HCT116 (cell line): Measurements from ENCODE around the gene TDP1. TPM values are rescaled to one million over a fixed set of nuclear protein-coding genes. Genes with fewer than 3 reads are reported as not detected.

ENCODE experiments used
- ATAC-seq: fragments of 200-7000 bp; cut with Tn5 transposase; 2 replicates; pipeline ENCODE4 v1.9.1; 2020; ENCODE audit warnings: mild to moderate bottlenecking, moderate library complexity
- BruUV-seq: library from RNA; stranded (reverse); fragments of 400-500 nt; replicated peaks from 2 replicates; lab custom pipeline; 2021; lab: Mats Ljungman, UMichigan
- CTCF ChIA-PET: fragments of 300-600 bp; sonication (Branson Sonifier 250); formaldehyde crosslinking; loops from one replicate; lab custom pipeline; 2021; ENCODE audit warnings: antibody characterized with exemption; lab: Charles Lee
- POLR2A ChIA-PET: fragments of 300-600, 350-600 bp; sonication (Branson Sonifier 250); formaldehyde crosslinking; loops from one replicate; lab custom pipeline; 2021; ENCODE audit warnings: antibody characterized with exemption; lab: Charles Lee
- RAD21 ChIA-PET, 2 experiments: fragments of 300-600 bp; sonication (Branson Sonifier 250); formaldehyde crosslinking; loops; one replicate each; lab custom pipeline; 2023; ENCODE audit warnings: low total read pairs in 2 of 2; ENCODE audit not compliant: uncharacterized antibody in 2 of 2, unreplicated experiment in 2 of 2, low non-redundant PET in 1 of 2; lab: Charles Lee
- DNase-seq: peaks from one replicate; pipeline ENCODE4 v3.0.0-alpha.2; 2010; ENCODE audit warnings: low read depth, low spot score
- H2AFZ ChIP-seq: fragments of 200-600 bp; shearing (Covaris generic), sonication (generic); 2 replicates; pipeline ENCODE4 v1.6.1; 2017; ENCODE audit warnings: low read depth, mixed run types, mixed read lengths, antibody characterized with exemption, low read length; ENCODE audit not compliant: poor library complexity, severe bottlenecking
- H3K27ac ChIP-seq: 2 replicates; pipeline ENCODE4 v1.5.1; 2012; ENCODE audit warnings: low read depth, low read length
- H3K27me3 ChIP-seq: fragments of 200-600 bp; sonication (generic); 2 replicates; pipeline ENCODE4 v1.6.1; 2016; ENCODE audit warnings: mixed run types, low read length, mixed read lengths; ENCODE audit not compliant: insufficient read depth
- H3K36me3 ChIP-seq, 2 experiments: fragments of 200-500 bp in 1 of 2; fragments of 200-600 bp in 1 of 2; sonication (Bioruptor generic) in 1 of 2; sonication (generic) in 1 of 2; 2 replicates each; pipeline versions ENCODE4 v1.5.1 to v1.6.1; 2014 to 2016; ENCODE audit warnings: low read length in 2 of 2, inconsistent platforms in 1 of 2, mixed read lengths in 1 of 2, mixed run types in 1 of 2; ENCODE audit not compliant: insufficient read depth in 2 of 2, control insufficient read depth in 1 of 2
- H3K4me1 ChIP-seq, 2 experiments: fragments of 200-600 bp in 1 of 2; sonication (generic) in 1 of 2; 2 replicates each; pipeline versions ENCODE4 v1.5.1 to v1.6.1; 2012 to 2017; ENCODE audit warnings: low read length in 2 of 2, inconsistent platforms in 1 of 2, mild to moderate bottlenecking in 1 of 2, mixed read lengths in 1 of 2, mixed run types in 1 of 2, moderate library complexity in 1 of 2; ENCODE audit not compliant: insufficient read depth in 2 of 2, control insufficient read depth in 1 of 2
- H3K4me2 ChIP-seq: fragments of 200-600 bp; sonication (generic); 2 replicates; pipeline ENCODE4 v1.6.1; 2017; ENCODE audit warnings: mixed run types, low read length, mixed read lengths
- H3K4me3 ChIP-seq, 2 experiments: fragments of 200-600 bp in 1 of 2; sonication (generic) in 1 of 2; replicated peaks in 1 of 2; 2 replicates each; pipeline ENCODE4 v1.5.1; 2011 to 2016; ENCODE audit warnings: low read length in 2 of 2, control low read depth in 1 of 2, low read depth in 1 of 2, mild to moderate bottlenecking in 1 of 2, mixed read lengths in 1 of 2, mixed run types in 1 of 2
- H3K79me2 ChIP-seq: fragments of 200-600 bp; sonication (generic); 2 replicates; pipeline ENCODE4 v1.6.1; 2017; ENCODE audit warnings: mild to moderate bottlenecking, mixed run types, low read length, moderate library complexity, mixed read lengths; ENCODE audit not compliant: insufficient read depth
- H3K9ac ChIP-seq: fragments of 200-600 bp; sonication (generic); 2 replicates; pipeline ENCODE4 v1.6.1; 2016; ENCODE audit warnings: low read length, mixed read lengths
- H3K9me2 ChIP-seq: fragments of 200-600 bp; sonication (generic), shearing (Covaris generic); 2 replicates; pipeline ENCODE4 v1.6.1; 2017; ENCODE audit warnings: mixed run types, mild to moderate bottlenecking, moderate library complexity; ENCODE audit not compliant: insufficient read depth
- H3K9me3 ChIP-seq, 2 experiments: fragments of 200-500 bp in 1 of 2; fragments of 200-600 bp in 1 of 2; sonication (Bioruptor generic) in 1 of 2; sonication (generic) in 1 of 2; 2 replicates each; pipeline ENCODE4 v1.6.1; 2014 to 2017; ENCODE audit warnings: low read length in 2 of 2, mixed read lengths in 2 of 2, inconsistent platforms in 1 of 2, low read depth in 1 of 2, mild to moderate bottlenecking in 1 of 2, mixed run types in 1 of 2, moderate library complexity in 1 of 2; ENCODE audit not compliant: control insufficient read depth in 1 of 2, insufficient read depth in 1 of 2
- H4K20me1 ChIP-seq: fragments of 200-600 bp; sonication (generic), shearing (Covaris generic); 2 replicates; pipeline ENCODE4 v1.6.1; 2017; ENCODE audit warnings: mixed run types, mild to moderate bottlenecking, moderate library complexity; ENCODE audit not compliant: insufficient read depth
- CBX3 ChIP-seq: IDR thresholded peaks from 2 replicates; pipeline ENCODE4 v1.6.1; 2012; ENCODE audit warnings: low read depth
- EGR1 ChIP-seq: IDR thresholded peaks from 2 replicates; pipeline ENCODE4 v1.6.1; 2012; ENCODE audit warnings: low read depth
- EZH2 ChIP-seq: fragments of 200-600 bp; sonication (generic); IDR thresholded peaks from 2 replicates; pipeline ENCODE4 v1.6.1; 2017; ENCODE audit warnings: antibody characterized with exemption, mixed run types
- POLR2A ChIP-seq: IDR thresholded peaks from 2 replicates; pipeline ENCODE4 v1.7.0; 2011; ENCODE audit warnings: borderline replicate concordance; ENCODE audit not compliant: insufficient read depth, insufficient read length; ENCODE audit errors: extremely low read depth
- SIN3A ChIP-seq: IDR thresholded peaks from 2 replicates; pipeline ENCODE4 v1.6.1; 2012; ENCODE audit warnings: low read depth
- SRF ChIP-seq: IDR thresholded peaks from 2 replicates; pipeline ENCODE4 v1.6.1; 2012; ENCODE audit warnings: low read depth
- TCF7L2 ChIP-seq: IDR thresholded peaks from 2 replicates; pipeline ENCODE4 v1.7.0; 2011; ENCODE audit warnings: borderline replicate concordance, inconsistent platforms; ENCODE audit not compliant: insufficient read depth, insufficient read length; ENCODE audit errors: extremely low read depth
- intact Hi-C: fragments of 100-400 bp; cut with micrococcal nuclease; formaldehyde crosslinking; loops from 2 replicates; pipeline ENCODE4 v1.10.0; 2022
- total RNA-seq: library from RNA; stranded (reverse); gene quantifications from one replicate; pipeline ENCODE4 v1.2.1, GENCODE V29; 2021; ENCODE audit not compliant: unreplicated experiment
- TF ChIP-seq, protein P1 (sequence below): IDR thresholded peaks from 2 replicates; pipeline ENCODE4 v1.6.1; 2012
- TF ChIP-seq, protein P2 (sequence below): IDR thresholded peaks from 2 replicates; pipeline ENCODE4 v1.6.1; 2012
- TF ChIP-seq, protein P3 (sequence below): IDR thresholded peaks from 2 replicates; pipeline ENCODE4 v1.6.1; 2011; ENCODE audit warnings: mild to moderate bottlenecking, low read length, moderate library complexity; ENCODE audit not compliant: insufficient replicate concordance; ENCODE audit errors: extremely low read depth

Gene TDP1
- total RNA-seq, 1 experiment from 2014 or later: 37.1 TPM

DNA sequence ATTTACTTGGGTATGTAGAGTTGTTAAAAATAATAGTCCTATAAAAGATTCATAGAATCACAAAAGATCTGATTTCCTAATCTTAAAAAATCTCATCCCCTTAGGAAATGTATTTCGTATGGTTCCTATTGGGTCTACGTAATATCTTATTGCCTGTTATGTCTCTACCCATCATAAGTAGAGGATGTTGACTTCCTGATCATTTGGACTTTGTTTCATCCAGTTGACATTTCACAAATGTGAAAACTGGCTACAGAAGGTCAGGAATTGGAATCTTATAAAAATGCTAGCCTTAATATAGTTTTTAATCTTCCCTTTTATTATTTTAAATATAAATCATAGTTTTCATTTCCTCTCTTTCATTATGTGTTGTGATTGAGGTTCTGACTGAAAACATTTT lies 45.2 kb downstream of the TDP1 start:
- Histone ChIP-seq H3K27me3 (no peaks in the 10 kb centered on the region), H3K9me3 (no peaks in the 10 kb centered on the region), H2AFZ (no peak overlapping the region), H4K20me1 (no peaks in the 10 kb centered on the region), H3K4me2 (no peak overlapping the region), H3K4me1 (no peaks in the 10 kb centered on the region), H3K9ac (no peak overlapping the region), H3K36me3 (peaks cover 2 to 16% of the 10 kb centered on the region in 2 experiments; a peak in 3 of 4 replicates), H3K27ac (no peak overlapping the region), H3K4me3 (no peak overlapping the region), H3K79me2 (no peaks in the 10 kb centered on the region), H3K9me2 (no peaks in the 10 kb centered on the region)
- BruUV-seq: no TSS peak
- TF ChIP-seq, protein P1, sequence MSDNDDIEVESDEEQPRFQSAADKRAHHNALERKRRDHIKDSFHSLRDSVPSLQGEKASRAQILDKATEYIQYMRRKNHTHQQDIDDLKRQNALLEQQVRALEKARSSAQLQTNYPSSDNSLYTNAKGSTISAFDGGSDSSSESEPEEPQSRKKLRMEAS: no peak
- TF ChIP-seq POLR2A (no peak), CBX3 (no peak), TCF7L2 (no peak), SRF (no peak), EGR1 (no peak), SIN3A (no peak), EZH2 (no peak)
- TF ChIP-seq, protein P2, sequence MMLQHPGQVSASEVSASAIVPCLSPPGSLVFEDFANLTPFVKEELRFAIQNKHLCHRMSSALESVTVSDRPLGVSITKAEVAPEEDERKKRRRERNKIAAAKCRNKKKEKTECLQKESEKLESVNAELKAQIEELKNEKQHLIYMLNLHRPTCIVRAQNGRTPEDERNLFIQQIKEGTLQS: no peak
- TF ChIP-seq, protein P3, sequence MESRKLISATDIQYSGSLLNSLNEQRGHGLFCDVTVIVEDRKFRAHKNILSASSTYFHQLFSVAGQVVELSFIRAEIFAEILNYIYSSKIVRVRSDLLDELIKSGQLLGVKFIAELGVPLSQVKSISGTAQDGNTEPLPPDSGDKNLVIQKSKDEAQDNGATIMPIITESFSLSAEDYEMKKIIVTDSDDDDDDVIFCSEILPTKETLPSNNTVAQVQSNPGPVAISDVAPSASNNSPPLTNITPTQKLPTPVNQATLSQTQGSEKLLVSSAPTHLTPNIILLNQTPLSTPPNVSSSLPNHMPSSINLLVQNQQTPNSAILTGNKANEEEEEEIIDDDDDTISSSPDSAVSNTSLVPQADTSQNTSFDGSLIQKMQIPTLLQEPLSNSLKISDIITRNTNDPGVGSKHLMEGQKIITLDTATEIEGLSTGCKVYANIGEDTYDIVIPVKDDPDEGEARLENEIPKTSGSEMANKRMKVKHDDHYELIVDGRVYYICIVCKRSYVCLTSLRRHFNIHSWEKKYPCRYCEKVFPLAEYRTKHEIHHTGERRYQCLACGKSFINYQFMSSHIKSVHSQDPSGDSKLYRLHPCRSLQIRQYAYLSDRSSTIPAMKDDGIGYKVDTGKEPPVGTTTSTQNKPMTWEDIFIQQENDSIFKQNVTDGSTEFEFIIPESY: no peak
- RAD21 ChIA-PET: no interaction called here
- POLR2A ChIA-PET: no interaction called here
- CTCF ChIA-PET: no interaction called here
- ATAC-seq (no peak), DNase-seq (no peak)
- intact Hi-C loops: no loop called here
